ENCODE measurements around the gene KIF1A. TPM values are rescaled to one million over a fixed set of nuclear protein-coding genes. Genes with fewer than 3 reads are reported as not detected.

KIF1A gene
- total RNA-seq, 2 donors from 2014 or later, result 18.9 to 55.8 TPM

DNA sequence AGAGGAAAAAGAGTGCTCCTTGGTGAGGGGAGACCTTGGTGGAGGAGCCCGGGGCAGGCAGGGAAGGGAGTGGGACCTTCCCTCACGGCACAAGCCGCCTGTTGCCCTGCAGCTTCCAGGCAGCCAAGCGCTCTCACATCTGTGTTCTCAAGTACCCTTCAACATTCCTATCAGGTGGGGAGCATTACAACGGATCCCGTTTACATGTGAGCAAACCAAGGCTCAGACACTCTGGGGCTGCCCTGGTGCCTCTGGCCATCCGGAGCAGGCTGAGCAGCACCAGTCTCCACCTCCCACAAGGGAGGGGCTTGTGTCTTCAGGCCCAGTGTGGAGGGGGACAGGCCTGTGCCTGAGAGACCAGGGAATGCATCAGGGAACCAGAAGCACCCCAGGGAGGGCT is 70.5 kb downstream of the KIF1A start:
- no peak for DNase-seq (ENCODE audit: low spot score)
- Histone ChIP-seq H3K36me3 (no peaks in the 10 kb centered on the region), H3K4me3 (no peak overlapping the region), H3K9me3 (no peaks in the 10 kb centered on the region), H3K27ac (no peak overlapping the region), H3K4me1 (replicated peaks) (no peaks in the 10 kb centered on the region), H3K27me3 (replicated peaks; ENCODE audit: insufficient read depth) (no peaks in the 10 kb centered on the region)
- TF ChIP-seq POLR2AphosphoS5 (IDR thresholded peaks at IDR 0.05) (no peak), CTCF (IDR thresholded peaks at IDR 0.05) (no peak), POLR2A (IDR thresholded peaks at IDR 0.05) (no peak)
- intact Hi-C loops (cut with DNase I), result no loop called here
- WGBS, result 76% methylated on average over 7 of the region's 7 CpGs

- H3K27me3 ChIP-seq (replicated peaks; ENCODE audit: insufficient read depth), result no peaks in the 10 kb centered on the region
- intact Hi-C loops (cut with DNase I), result no loop called here
- 95% methylated on average over 11 of the region's 11 CpGs for WGBS
- no peak for DNase-seq (ENCODE audit: low spot score)
- H3K4me3 ChIP-seq, result no peak overlapping the region
- no peak overlapping the region for H3K27ac ChIP-seq
- no peaks in the 10 kb centered on the region for H3K9me3 ChIP-seq
- no peaks in the 10 kb centered on the region for H3K4me1 ChIP-seq (replicated peaks)
- H3K36me3 ChIP-seq, result no peaks in the 10 kb centered on the region
- no peak for TF ChIP-seq CTCF (IDR thresholded peaks at IDR 0.05)
- TF ChIP-seq POLR2AphosphoS5 (IDR thresholded peaks at IDR 0.05), result no peak
- TF ChIP-seq POLR2A (IDR thresholded peaks at IDR 0.05), result no peak
Observed at GRCh38 chr2:240747256-240747655, 72.8 kb downstream of the KIF1A start.

DNA sequence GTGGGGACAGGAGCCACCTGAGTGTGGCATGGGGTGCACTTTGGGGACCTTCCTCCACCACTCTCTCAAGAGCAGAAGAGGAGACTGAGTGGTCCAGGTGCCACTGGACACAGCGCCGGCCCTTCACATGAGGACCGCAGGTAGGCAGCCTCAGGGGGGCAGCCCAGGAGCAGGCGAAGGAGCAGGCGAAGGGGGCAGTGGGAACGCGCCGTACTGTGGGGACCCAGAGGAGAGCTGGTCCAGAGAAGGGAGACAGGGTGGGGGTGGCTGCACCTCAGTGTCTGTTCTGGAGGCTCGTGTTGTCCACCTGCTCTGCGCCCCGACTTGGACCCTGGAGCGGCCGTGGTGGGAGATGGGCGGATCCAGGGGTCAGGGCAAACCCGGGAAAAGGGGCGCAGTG is 73.3 kb downstream of the KIF1A start:
- no peak for TF ChIP-seq POLR2A (IDR thresholded peaks at IDR 0.05)
- no peaks in the 10 kb centered on the region for H3K4me1 ChIP-seq (replicated peaks)
- H3K27me3 ChIP-seq (replicated peaks; ENCODE audit: insufficient read depth), result no peaks in the 10 kb centered on the region
- no peaks in the 10 kb centered on the region for H3K36me3 ChIP-seq
- no peaks in the 10 kb centered on the region for H3K9me3 ChIP-seq
- no peak for DNase-seq (ENCODE audit: low spot score)
- intact Hi-C loops (cut with DNase I), result no loop called here
- 96% methylated on average over 16 of the region's 16 CpGs for WGBS
- H3K27ac ChIP-seq, result no peak overlapping the region
- no peak overlapping the region for H3K4me3 ChIP-seq

DNA sequence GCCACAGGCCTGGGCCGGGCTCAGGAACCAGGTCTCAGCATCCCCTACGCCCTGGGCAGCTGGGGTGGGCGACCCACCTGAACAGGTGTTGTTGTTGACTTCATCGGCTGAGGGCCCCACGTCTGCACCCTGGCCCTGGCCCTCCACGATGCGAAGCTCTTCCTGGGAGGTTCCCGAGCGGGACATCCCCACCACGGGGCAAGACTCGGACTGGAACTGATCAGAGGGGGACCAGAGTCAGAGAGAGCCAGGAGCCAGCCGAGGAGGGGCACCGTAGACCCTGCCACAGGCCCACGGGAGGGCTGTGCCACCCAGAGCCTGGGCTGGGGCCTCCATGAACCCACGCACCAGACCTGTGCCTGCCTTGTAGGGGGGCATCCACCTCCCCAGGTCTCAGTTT is 74.1 kb downstream of the KIF1A start:
- Histone ChIP-seq H3K36me3 (no peaks in the 10 kb centered on the region), H3K4me3 (no peak overlapping the region), H3K9me3 (no peaks in the 10 kb centered on the region), H3K27me3 (replicated peaks; ENCODE audit: insufficient read depth) (no peaks in the 10 kb centered on the region), H3K4me1 (replicated peaks) (no peaks in the 10 kb centered on the region), H3K27ac (no peak overlapping the region)
- intact Hi-C loops (cut with DNase I), result no loop called here
- WGBS, result 95% methylated on average over 15 of the region's 15 CpGs
- DNase-seq (ENCODE audit: low spot score), result no peak
- no peak for TF ChIP-seq POLR2A (IDR thresholded peaks at IDR 0.05)
- no peak for TF ChIP-seq POLR2AphosphoS5 (IDR thresholded peaks at IDR 0.05)
- no peak for TF ChIP-seq CTCF (IDR thresholded peaks at IDR 0.05)

- DNase-seq (ENCODE audit: low spot score), result no peak
- no peaks in the 10 kb centered on the region for H3K9me3 ChIP-seq
- no peaks in the 10 kb centered on the region for H3K36me3 ChIP-seq
- no peak overlapping the region for H3K27ac ChIP-seq
- H3K4me1 ChIP-seq (replicated peaks), result no peaks in the 10 kb centered on the region
- no peaks in the 10 kb centered on the region for H3K27me3 ChIP-seq (replicated peaks; ENCODE audit: insufficient read depth)
- intact Hi-C loops (cut with DNase I), result no loop called here
- WGBS, result 95% methylated on average over 15 of the region's 15 CpGs
- H3K4me3 ChIP-seq, result no peak overlapping the region
- TF ChIP-seq POLR2A (IDR thresholded peaks at IDR 0.05) (no peak), POLR2AphosphoS5 (IDR thresholded peaks at IDR 0.05) (no peak), CTCF (IDR thresholded peaks at IDR 0.05) (no peak)
Observed at GRCh38 chr2:240745456-240745855, 74.6 kb downstream of the KIF1A start.
